H1 (cell line): ENCODE results near the gene AQP6.

Experiments used
- CEBPB ChIP-seq: IDR thresholded peaks from 2 replicates; pipeline ENCODE4 v1.6.1; 2012; ENCODE audit warnings: low read depth, low read length
- CTBP2 ChIP-seq: IDR thresholded peaks from 2 replicates; pipeline ENCODE4 v1.7.0; 2011; ENCODE audit warnings: borderline replicate concordance, mild to moderate bottlenecking, moderate library complexity, mixed read lengths, low read length; ENCODE audit not compliant: insufficient read depth, insufficient read length
- TAF1 ChIP-seq: IDR thresholded peaks from 2 replicates; pipeline ENCODE4 v1.6.1; 2011; ENCODE audit warnings: mild to moderate bottlenecking, low read depth, low read length

- TF ChIP-seq TAF1: no peak
- TF ChIP-seq CTBP2: no peak
- TF ChIP-seq CEBPB: no peak
These were observed 2.6 kb downstream of the AQP6 start for GRCh38 chr12:49975318-49975761.
